Astrocyte of the spinal cord (primary cell): ENCODE measurements around the gene BLM.
"Not testable (repeated sequence)": the region's sequence is repeated elsewhere in the genome, so short reads cannot be mapped to it uniquely, and the experiment has no call there.

Experiments
- DNase-seq: peaks from one replicate; pipeline ENCODE4 v3.0.0; 2011; ENCODE audit warnings: low read depth, low spot score
- H3K4me3 ChIP-seq: 2 replicates; pipeline ENCODE4 v1.5.1; 2011; ENCODE audit warnings: low read depth, mild to moderate bottlenecking, low read length, moderate library complexity
- in situ Hi-C: cut with HindIII; loops from 2 replicates; pipeline ENCODE4 v1.10.0; 2017; ENCODE audit warnings: low sequenced_read_pairs
- TF ChIP-seq, protein P1 (sequence below): IDR thresholded peaks from 2 replicates; pipeline ENCODE4 v1.5.1; 2012; ENCODE audit warnings: low read depth, mild to moderate bottlenecking, low read length, inconsistent platforms

BLM gene

DNA sequence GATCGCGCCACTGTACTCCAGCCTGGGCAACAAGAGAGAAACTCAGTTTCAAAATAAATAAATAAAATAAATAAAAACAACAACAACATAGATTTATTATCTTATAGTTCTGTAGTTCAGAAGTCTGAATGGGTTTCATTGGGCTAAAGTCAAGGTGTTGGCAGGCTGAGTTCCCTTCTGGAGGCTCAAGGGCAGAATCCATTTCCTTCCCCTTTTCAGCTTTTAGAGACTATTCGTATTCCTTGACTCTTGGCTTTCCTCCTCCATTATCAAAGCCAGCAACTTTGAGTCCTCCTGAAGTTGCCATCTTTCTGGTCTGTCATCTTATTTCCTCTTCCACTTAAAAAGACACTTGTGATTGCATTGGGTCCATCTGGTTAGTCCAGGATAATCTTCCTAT is 12.1 kb downstream of the BLM start:
- no peak for DNase-seq
- TF ChIP-seq, protein P1, sequence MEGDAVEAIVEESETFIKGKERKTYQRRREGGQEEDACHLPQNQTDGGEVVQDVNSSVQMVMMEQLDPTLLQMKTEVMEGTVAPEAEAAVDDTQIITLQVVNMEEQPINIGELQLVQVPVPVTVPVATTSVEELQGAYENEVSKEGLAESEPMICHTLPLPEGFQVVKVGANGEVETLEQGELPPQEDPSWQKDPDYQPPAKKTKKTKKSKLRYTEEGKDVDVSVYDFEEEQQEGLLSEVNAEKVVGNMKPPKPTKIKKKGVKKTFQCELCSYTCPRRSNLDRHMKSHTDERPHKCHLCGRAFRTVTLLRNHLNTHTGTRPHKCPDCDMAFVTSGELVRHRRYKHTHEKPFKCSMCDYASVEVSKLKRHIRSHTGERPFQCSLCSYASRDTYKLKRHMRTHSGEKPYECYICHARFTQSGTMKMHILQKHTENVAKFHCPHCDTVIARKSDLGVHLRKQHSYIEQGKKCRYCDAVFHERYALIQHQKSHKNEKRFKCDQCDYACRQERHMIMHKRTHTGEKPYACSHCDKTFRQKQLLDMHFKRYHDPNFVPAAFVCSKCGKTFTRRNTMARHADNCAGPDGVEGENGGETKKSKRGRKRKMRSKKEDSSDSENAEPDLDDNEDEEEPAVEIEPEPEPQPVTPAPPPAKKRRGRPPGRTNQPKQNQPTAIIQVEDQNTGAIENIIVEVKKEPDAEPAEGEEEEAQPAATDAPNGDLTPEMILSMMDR = no peak
- H3K4me3 ChIP-seq = no peak overlapping the region
- in situ Hi-C loops = no loop called here

DNA sequence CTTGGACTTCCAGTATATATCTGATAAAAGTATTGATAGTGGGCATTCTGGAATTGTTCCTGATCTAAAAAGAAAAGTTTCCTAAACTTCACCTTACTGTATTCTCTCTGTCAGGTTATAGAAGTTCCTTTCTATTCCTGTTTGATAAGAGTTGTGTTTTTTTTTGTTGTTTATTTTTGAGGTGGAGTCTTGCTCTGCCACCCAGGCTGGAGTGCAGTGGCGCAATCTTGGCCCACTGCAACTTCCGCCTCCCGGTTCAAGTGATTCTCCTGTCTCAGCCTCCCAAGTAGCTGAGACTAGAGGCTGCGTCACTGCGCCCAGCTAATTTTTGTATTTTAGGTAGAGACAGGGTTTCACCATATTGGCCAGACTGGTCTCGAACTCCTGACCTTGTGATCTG is 13.1 kb downstream of the BLM start:
- TF ChIP-seq, protein P1 = no peak
- no peak overlapping the region for H3K4me3 ChIP-seq
- in situ Hi-C loops = no loop called here
- no peak for DNase-seq

DNA sequence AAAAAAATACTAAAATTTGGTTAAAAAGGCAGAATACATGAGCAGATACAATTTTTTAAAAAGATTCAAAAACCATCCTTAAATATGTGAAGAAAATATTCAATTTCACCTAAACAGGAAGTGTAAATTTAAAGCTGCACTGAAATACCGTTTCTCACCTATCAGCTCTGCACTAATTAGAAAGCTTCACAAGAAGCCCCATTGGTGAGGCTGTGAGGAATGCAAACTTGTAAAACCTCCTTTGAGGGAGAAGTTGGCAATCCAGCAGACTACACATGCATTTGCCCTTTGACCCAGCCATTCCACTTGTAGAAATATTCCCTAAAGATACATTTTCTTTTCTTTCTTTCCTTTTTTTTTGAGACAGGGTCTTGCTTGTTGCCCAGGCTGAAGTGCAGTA is 18.8 kb downstream of the BLM start:
- no peak for DNase-seq
- H3K4me3 ChIP-seq = no peak overlapping the region
- in situ Hi-C loops = no loop called here
- TF ChIP-seq, protein P1 = no peak

DNA sequence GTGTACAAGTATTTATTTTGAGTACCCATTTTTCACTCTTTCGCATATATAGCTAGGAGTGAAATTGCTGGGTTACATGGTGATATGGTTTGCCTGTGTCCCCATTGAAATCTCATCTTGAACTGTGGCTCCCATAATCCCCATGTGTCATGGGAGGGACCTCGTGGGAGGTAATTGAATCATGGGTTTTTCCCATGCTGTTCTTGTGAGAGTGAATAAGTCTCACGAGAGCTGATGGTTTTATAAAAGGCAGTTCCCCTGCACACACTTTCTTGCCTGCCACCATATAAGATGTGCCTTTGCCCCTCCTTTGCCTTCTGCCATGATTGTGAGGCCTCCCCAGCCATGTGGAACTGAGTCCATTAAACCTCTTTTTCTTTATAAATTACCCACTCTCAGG is 23.4 kb downstream of the BLM start:
- DNase-seq, H3K4me3 ChIP-seq, in situ Hi-C loops: not testable (repeated sequence)

DNA sequence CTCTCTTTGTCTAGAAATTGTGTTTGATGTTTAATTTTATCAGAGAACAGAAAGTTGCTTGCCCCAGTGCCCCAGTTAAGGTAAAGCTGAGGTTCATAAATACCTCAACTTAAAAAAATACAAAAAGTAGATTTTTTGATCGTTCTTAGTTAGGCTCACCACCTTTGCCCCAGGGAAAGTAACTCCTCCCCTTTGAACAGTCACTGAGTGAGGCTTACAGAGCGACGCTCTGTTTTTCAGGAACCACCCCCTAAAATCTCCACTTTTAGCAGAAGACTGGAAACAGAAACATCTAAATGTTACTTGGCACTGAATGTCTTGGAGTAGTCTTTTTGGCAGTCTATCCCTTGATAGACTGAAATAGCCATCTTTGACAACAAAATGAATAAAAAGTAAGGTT is 24.9 kb downstream of the BLM start:
- TF ChIP-seq, protein P1 = no peak
- DNase-seq = no peak
- H3K4me3 ChIP-seq = no peak overlapping the region
- in situ Hi-C loops = no loop called here

DNA sequence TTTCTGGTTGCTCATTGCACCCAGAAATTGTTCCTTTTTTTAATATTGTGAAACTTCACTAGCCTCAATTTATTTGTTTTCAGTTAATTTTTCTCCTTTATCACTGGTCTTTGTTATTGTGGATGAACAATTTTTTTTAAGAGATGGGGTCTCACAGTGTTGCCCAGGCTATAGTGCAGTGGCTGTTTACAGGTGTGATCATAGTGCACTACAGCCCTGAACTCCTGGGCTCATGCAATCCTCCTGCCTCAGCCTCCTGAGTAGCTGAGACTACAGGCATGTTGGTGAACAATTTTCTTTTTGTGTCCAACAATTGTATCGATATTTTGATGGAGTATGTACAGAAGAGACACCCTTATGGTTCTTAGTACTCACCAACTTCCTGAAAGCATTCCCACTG is 26.3 kb downstream of the BLM start:
- TF ChIP-seq, protein P1 = no peak
- no peak for DNase-seq
- no peak overlapping the region for H3K4me3 ChIP-seq
- in situ Hi-C loops = no loop called here

DNA sequence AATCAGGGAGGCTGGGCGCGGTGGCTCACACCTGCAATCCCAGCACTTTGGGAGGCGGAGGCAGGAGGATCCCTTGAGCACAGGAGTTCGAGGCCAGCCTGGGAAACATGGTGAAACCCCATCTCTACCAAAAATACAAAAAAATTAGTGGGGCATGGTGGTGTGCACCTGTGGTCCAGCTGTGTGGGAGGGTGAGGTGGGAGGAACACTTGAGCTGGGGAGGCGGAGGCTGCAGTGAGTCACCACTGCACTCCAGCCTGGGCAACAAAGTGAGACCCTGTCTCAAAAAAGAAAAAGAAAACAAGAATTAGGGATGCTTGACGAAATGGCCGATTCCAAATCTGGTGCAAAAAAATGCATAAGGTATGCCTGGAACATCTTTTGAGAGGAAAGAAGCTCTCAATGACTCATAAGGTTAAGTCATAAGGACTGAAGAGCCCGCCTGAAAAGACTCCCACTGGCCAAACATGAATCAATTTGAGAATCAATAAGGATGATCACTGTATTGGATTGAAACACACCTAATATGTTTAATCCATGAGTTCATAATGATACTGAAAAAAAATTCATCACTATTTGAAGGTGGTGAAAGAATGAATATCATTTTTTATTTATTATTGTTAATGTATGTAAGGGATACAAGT is 27.7 kb downstream of the BLM start:
- in situ Hi-C loops = no loop called here
- DNase-seq = no peak
- TF ChIP-seq, protein P1 = no peak
- H3K4me3 ChIP-seq = no peak overlapping the region
